Measurements from ENCODE around the gene FANCE.

GRCh38 chr6:35419961-35420360 lies 32.2 kb upstream of the FANCE start:
- TF ChIP-seq CTCF (IDR thresholded peaks at IDR 0.05) (no peak), EP300 (IDR thresholded peaks at IDR 0.05) (no peak)
